Thoracic aorta (tissue), 2 donors: ENCODE measurements around the gene KRTAP10-6. TPM values are rescaled to one million over a fixed set of nuclear protein-coding genes. Genes with fewer than 3 reads are reported as not detected.

ENCODE experiments used
- ATAC-seq: fragments of 150-250 bp; one replicate; pipeline ENCODE4 v1.8.0; 2017; ENCODE audit warnings: low read depth; ENCODE audit not compliant: insufficient number of reproducible peaks, low FRiP score
- DNase-seq: peaks from one replicate; pipeline ENCODE4 v3.0.0-alpha.2; 2020; ENCODE audit warnings: low spot score
- H3K27ac ChIP-seq, 2 donors: fragments of 200-600 bp; sonication (generic); 1 replicate in 1 of 2; 2 replicates in 1 of 2; pipeline ENCODE4 v1.5.1; 2016; ENCODE audit warnings: mild to moderate bottlenecking in 2 of 2, moderate library complexity in 2 of 2
- H3K27me3 ChIP-seq: fragments of 200-600 bp; sonication (generic); replicated peaks from 2 replicates; pipeline ENCODE4 v1.6.0; 2016; ENCODE audit warnings: mild to moderate bottlenecking; ENCODE audit not compliant: insufficient read depth
- H3K36me3 ChIP-seq: fragments of 200-600 bp; sonication (generic); one replicate; pipeline ENCODE4 v1.5.1; 2016
- H3K4me1 ChIP-seq, 2 donors: fragments of 200-600 bp; sonication (generic); 1 replicate in 1 of 2; 2 replicates in 1 of 2; pipeline versions ENCODE4 v1.5.1 to v1.6.0; 2016; ENCODE audit warnings: low read depth in 2 of 2, mild to moderate bottlenecking in 1 of 2; ENCODE audit not compliant: control insufficient read depth in 1 of 2
- H3K4me3 ChIP-seq: fragments of 200-600 bp; sonication (generic); 2 replicates; pipeline ENCODE4 v1.5.1; 2016; ENCODE audit warnings: mild to moderate bottlenecking
- H3K9me3 ChIP-seq: fragments of 200-600 bp; sonication (generic); 2 replicates; pipeline ENCODE4 v1.5.1; 2016
- total RNA-seq, 2 donors: library from RNA; depleted of rRNA; stranded (reverse); fragments of >200 nt; gene quantifications; one replicate each; pipeline versions ENCODE4 v1.1.0 to v1.2.3, GENCODE V29; 2016
- TF ChIP-seq, protein P1 (sequence below): fragments of 200-600 bp; sonication (generic); IDR thresholded peaks from one replicate; pipeline ENCODE4 v1.5.1; 2019; ENCODE audit warnings: antibody characterized with exemption

KRTAP10-6 gene
- total RNA-seq, 2 donors from 2014 or later: not detected

DNA sequence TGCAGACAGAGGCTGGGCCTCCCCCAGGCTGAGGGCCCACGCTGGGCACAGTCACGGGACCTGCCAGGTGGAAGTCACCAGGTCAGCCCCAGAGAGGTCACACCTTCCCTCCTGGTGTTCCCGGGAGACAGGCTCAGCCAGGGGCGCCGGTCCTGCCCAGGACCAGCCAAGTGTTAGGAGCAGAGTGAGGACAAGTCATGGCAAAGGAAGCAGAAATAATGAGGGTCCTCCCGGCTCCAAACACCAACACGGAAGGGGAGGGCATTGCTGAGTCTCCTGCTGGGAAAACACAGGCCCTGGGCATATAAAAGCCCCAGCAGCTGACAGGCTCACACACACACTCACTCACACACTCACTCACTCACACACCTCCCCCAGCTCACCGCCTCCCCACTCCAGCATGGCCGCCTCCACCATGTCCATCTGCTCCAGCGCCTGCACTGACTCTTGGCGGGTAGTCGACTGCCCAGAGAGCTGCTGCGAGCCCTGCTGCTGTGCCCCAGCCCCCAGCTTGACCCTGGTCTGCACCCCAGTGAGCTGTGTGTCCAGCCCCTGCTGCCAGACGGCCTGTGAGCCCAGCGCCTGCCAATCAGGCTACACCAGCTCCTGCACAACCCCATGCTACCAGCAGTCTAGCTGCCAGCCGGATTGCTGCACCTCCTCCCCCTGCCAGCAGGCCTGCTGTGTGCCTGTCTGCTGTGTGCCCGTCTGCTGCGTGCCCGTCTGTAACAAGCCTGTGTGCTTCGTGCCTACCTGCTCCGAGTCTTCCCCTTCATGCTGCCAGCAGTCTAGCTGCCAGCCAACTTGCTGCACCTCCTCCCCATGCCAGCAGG lies 44.9 kb upstream of the KRTAP10-6 start, which contains the start of gene KRTAP10-10:
TSS of gene KRTAP10-10 (plus strand) at position 339 of the 833 bp plus-strand sequence. CDS start at position 401, 62 bp downstream.
- ATAC-seq: no peak
- TF ChIP-seq, protein P1, sequence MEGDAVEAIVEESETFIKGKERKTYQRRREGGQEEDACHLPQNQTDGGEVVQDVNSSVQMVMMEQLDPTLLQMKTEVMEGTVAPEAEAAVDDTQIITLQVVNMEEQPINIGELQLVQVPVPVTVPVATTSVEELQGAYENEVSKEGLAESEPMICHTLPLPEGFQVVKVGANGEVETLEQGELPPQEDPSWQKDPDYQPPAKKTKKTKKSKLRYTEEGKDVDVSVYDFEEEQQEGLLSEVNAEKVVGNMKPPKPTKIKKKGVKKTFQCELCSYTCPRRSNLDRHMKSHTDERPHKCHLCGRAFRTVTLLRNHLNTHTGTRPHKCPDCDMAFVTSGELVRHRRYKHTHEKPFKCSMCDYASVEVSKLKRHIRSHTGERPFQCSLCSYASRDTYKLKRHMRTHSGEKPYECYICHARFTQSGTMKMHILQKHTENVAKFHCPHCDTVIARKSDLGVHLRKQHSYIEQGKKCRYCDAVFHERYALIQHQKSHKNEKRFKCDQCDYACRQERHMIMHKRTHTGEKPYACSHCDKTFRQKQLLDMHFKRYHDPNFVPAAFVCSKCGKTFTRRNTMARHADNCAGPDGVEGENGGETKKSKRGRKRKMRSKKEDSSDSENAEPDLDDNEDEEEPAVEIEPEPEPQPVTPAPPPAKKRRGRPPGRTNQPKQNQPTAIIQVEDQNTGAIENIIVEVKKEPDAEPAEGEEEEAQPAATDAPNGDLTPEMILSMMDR: no peak
- Histone ChIP-seq H3K9me3 (peaks cover 5% of the 10 kb centered on the region), H3K36me3 (no peaks in the 10 kb centered on the region), H3K27me3 (no peaks in the 10 kb centered on the region), H3K4me3 (no peak within 1 kb of the TSS), H3K27ac (no peak within 1 kb of the TSS), H3K4me1 (no peaks in the 10 kb centered on the region)
- DNase-seq: no peak

DNA sequence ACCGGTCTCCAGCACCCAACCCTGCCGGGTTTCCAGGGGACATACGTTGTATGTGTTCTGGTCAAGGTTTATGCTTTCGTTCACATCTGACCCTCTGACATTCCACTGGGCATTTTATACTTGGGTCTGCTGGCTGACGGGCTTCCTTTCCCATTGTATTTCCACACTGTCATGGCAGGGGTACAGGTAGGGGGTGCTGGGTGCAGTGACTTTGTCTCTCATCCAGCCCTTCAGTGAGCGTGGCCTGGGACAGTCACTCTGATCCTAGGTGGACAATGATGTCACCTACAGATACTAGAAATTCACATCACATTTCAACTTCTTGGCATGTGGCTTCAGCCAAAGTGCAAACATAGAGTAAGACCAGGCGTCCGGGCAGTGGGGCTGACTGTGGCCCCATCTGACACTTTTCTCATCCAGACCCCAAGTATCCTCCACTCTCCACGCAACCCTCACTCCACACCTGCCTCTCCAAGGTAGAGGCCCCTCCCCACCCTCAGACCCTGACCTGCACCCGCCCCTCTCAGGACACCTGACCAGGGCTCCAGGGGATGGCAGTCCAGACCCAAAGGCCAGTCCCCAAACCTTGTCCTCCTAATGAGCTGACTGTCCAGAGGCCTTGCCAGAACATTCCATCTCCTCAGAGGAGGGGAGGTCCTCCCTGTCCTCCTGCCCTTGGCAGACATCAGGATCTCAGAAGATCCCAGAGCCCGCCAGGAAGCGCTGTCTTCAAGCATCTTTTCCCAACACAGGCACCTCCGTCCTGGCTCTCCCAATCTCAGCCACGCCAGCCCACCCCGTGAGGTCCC lies 44.1 kb upstream of the KRTAP10-6 start:
- Histone ChIP-seq H3K36me3 (no peaks in the 10 kb centered on the region), H3K27me3 (no peaks in the 10 kb centered on the region), H3K4me3 (no peak overlapping the region), H3K27ac (no peak overlapping the region), H3K4me1 (no peaks in the 10 kb centered on the region), H3K9me3 (peaks cover 10% of the 10 kb centered on the region)
- TF ChIP-seq, protein P1: no peak
- DNase-seq (no peak), ATAC-seq (no peak)

DNA sequence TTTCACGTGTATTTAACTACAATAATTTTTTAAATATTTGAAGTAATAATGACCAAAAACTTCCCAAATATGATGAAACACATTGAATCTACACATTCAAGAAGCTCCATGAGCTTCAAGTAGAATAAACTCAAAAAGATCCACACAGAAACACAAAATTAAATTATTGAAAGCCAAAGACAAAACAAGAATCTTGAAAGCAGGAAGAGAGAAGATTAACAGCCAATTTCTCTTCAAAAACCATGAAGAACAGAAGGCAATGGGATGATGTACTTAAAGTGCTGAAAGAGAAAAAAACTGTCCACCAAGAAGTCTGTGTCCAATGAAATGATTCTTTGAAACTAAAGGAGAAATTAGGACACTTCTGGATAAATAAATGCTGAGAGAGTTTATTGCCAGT lies 39.8 kb upstream of the KRTAP10-6 start:
- Histone ChIP-seq H3K27me3 (no peaks in the 10 kb centered on the region), H3K27ac (no peak overlapping the region), H3K36me3 (no peaks in the 10 kb centered on the region), H3K4me1 (no peaks in the 10 kb centered on the region), H3K9me3 (peaks cover 10% of the 10 kb centered on the region), H3K4me3 (no peak overlapping the region)
- TF ChIP-seq, protein P1: no peak
- DNase-seq (no peak), ATAC-seq (no peak)

DNA sequence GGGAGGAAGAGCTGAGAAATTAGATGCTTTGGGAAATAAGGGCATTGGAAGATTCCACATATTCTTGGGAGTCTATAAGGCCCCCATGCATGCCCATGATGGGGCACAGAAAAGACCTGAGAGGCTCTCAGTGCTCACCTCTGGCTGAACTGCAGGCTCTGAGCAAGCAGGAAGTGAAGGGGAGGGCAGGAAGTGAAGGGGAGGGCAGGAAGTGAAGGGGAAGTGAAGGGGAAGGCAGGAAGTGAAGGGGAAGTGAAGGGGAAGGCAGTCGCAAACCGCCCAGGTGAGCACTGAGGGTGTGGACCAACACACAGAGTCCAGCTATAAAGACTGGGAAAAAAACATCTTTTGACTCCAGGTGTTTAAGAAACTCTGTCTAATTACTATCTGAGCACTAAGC lies 38.1 kb upstream of the KRTAP10-6 start:
- no peak for DNase-seq
- TF ChIP-seq, protein P1: no peak

More for the DNA sequence above, 38.1 kb upstream of the KRTAP10-6 start:
- H3K27ac ChIP-seq: no peak overlapping the region
- H3K27me3 ChIP-seq: no peaks in the 10 kb centered on the region
- H3K36me3 ChIP-seq: no peaks in the 10 kb centered on the region
- no peaks in the 10 kb centered on the region for H3K4me1 ChIP-seq
- no peak overlapping the region for H3K4me3 ChIP-seq
- H3K9me3 ChIP-seq: peaks cover 10% of the 10 kb centered on the region
- ATAC-seq: no peak
